ENCODE data around the gene AMZ1.

DNA sequence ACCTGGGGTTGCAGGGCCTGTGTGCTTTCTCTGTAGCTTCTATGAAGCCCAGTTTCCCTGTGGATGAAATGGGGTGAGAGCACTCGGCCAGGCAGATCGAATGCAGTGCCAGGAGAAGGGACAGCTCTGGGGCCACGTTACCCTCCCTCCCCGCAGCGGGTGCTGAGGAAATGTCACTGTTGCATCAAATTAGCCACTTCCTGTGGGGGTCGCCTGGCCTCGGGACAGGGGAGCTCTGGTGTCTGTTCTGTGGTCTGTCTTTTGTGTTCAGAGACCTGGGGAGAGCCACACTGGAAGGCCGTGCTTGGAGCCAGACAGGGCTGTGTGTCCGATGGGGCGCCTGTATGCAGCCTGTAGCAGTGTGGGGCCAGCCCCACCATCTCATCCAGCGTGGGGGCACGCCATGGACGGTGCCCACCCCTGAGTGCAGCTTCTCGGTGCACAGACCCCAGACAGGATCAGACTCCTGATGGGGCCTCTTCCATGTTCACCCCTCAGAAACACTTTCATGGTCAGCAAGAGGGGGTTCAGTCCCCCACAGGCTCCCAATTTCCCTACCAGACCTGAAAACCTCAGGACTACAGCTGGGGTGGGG lies 42.6 kb upstream of the AMZ1 start:
- TF ChIP-seq CTCF (IDR thresholded peaks at IDR 0.05; ENCODE audit: low read depth, low read length) (no peak), EZH2phosphoT487 (IDR thresholded peaks at IDR 0.05; ENCODE audit: low read depth) (no peak)
